ENCODE data around the gene UGT1A8.

The UGT1A8 gene

DNA sequence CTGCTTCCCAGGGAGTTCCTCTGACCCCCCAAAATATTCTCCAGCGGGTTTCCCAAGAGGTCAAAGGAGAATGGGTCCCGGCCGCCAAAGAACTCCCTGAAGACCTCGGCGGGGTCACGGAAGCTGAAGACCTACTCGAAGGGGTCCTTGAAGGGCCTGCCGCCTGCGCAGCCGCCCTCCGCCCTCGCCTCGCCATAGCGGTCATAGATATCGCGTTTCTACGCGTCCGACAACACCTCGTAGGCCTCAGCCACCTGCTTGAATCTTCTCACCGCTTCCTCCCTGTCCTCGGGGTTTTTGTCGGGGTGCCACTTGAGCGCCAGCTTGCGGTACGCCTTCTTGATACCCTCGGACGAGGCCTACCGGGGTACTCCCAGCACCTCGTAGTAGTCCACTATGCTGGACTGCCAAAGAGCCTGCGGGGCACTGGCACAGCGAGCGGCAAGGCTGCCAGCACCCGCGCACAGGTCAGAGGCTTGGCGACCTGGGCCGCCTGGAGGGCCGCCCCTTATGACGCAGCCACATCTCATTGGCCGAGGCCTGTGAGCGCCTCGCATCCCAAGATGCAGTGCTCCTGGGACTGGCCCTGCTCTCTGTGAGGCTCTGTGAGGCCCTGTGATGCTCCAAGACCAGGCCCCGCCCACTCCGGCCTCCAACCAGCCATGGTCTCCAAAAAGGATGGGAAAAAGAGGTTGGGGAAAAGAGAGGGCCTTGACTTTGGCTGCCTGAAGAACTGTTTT lies 137.6 kb downstream of the UGT1A8 start:
- Histone ChIP-seq H3K9me3 (ENCODE audit: low read depth, low read length) (no peaks in the 10 kb centered on the region), H3K27ac (no peak overlapping the region), H3K9ac (ENCODE audit: insufficient read length) (no peak overlapping the region), H3K4me3 (no peak overlapping the region), H3K36me3 (ENCODE audit: insufficient read depth, low read length) (no peaks in the 10 kb centered on the region)
- DNase-seq (ENCODE audit: low read depth, low spot score) = no peak
- no peak for TF ChIP-seq POLR2AphosphoS5 (IDR thresholded peaks at IDR 0.05; ENCODE audit: borderline replicate concordance, low read depth, low read length)
- TF ChIP-seq FOXP2 (optimal IDR thresholded peaks at IDR 0.05; ENCODE audit: control extremely low read depth, extremely low read length, insufficient read depth) = no peak
- TF ChIP-seq EZH2 (IDR thresholded peaks at IDR 0.05) = no peak

DNA sequence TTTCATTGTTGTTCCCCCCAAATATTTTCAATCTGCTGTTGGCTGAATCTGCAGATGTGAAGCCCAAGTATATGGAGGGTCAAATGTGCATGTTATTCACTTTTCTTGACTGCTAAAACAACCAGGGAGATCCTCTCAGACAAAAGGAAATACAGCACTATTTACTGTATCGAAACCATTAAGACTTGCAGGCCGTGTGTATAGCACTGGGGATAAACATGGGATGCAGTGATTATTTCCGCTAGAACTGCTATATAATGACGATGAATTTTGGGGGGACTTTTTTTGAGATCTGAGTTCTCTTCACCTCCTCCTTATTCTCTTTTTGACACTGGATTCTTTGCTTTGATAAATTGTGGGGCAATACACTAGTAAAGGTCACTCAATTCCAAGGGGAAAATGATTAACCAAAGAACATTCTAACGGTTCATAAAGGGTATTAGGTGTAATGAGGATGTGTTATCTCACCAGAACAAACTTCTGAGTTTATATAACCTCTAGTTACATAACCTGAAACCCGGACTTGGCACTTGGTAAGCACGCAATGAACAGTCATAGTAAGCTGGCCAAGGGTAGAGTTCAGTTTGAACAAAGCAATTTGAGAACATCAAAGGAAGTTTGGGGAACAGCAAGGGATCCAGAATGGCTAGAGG lies 139.1 kb downstream of the UGT1A8 start:
- no peak for TF ChIP-seq POLR2AphosphoS5 (IDR thresholded peaks at IDR 0.05; ENCODE audit: borderline replicate concordance, low read depth, low read length)
- TF ChIP-seq EZH2 (IDR thresholded peaks at IDR 0.05) = no peak
- TF ChIP-seq FOXP2 (optimal IDR thresholded peaks at IDR 0.05; ENCODE audit: control extremely low read depth, extremely low read length, insufficient read depth) = no peak
- no peak overlapping the region for H3K4me3 ChIP-seq
- H3K27ac ChIP-seq = no peak overlapping the region
- H3K9ac ChIP-seq (ENCODE audit: insufficient read length) = no peak overlapping the region
- H3K36me3 ChIP-seq (ENCODE audit: insufficient read depth, low read length) = no peaks in the 10 kb centered on the region
- no peak for DNase-seq (ENCODE audit: low read depth, low spot score)
- no peaks in the 10 kb centered on the region for H3K9me3 ChIP-seq (ENCODE audit: low read depth, low read length)

DNA sequence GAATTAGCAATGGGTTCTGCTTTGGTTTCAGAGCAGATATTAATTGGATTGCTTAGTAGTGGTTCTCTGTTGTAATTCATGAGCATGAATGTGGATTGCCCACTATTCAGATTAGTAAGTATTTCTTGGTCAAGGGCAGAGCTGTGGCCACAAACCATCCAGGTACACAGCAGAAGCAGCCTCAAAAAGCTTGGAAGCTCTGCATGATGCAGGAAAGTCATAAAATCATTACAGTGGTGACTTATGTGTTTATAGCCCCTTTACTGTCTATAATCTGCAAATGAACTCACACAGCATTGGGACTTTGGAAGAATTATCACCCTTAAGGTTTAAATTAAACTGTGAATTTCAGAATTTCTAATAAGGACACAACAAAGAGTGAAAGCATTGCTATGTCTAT lies 140.7 kb downstream of the UGT1A8 start:
- DNase-seq (ENCODE audit: low read depth, low spot score) = no peak
- Histone ChIP-seq H3K9ac (ENCODE audit: insufficient read length) (no peak overlapping the region), H3K36me3 (ENCODE audit: insufficient read depth, low read length) (no peaks in the 10 kb centered on the region), H3K9me3 (ENCODE audit: low read depth, low read length) (no peaks in the 10 kb centered on the region), H3K27ac (no peak overlapping the region), H3K4me3 (no peak overlapping the region)
- TF ChIP-seq EZH2 (IDR thresholded peaks at IDR 0.05) = no peak
- TF ChIP-seq POLR2AphosphoS5 (IDR thresholded peaks at IDR 0.05; ENCODE audit: borderline replicate concordance, low read depth, low read length) = no peak
- no peak for TF ChIP-seq FOXP2 (optimal IDR thresholded peaks at IDR 0.05; ENCODE audit: control extremely low read depth, extremely low read length, insufficient read depth)

DNA sequence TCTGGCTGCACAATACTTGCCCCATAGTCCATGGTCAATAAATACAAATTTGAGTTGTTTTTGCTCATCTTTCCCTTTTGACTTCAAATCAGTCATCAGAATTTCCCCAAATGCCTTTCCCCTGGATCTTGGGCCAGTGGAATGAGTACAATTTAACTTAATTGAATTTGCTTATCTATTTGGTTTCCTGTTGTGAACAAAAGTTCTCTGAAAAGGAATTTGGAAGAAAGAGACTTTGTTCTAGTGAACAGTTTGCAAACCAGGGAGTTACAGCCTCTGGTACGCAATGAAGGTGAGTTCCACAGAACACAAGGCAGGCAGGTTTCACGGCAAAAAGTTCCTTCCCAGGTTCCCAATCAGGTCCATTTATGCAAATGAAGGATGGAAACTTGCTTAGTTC lies 141.4 kb downstream of the UGT1A8 start:
- no peak for DNase-seq (ENCODE audit: low read depth, low spot score)
- no peak overlapping the region for H3K9ac ChIP-seq (ENCODE audit: insufficient read length)
- TF ChIP-seq EZH2 (IDR thresholded peaks at IDR 0.05) (no peak), POLR2AphosphoS5 (IDR thresholded peaks at IDR 0.05; ENCODE audit: borderline replicate concordance, low read depth, low read length) (no peak), FOXP2 (optimal IDR thresholded peaks at IDR 0.05; ENCODE audit: control extremely low read depth, extremely low read length, insufficient read depth) (no peak)
- H3K27ac ChIP-seq = no peak overlapping the region
- no peaks in the 10 kb centered on the region for H3K36me3 ChIP-seq (ENCODE audit: insufficient read depth, low read length)
- H3K9me3 ChIP-seq (ENCODE audit: low read depth, low read length) = no peaks in the 10 kb centered on the region
- H3K4me3 ChIP-seq = no peak overlapping the region

DNA sequence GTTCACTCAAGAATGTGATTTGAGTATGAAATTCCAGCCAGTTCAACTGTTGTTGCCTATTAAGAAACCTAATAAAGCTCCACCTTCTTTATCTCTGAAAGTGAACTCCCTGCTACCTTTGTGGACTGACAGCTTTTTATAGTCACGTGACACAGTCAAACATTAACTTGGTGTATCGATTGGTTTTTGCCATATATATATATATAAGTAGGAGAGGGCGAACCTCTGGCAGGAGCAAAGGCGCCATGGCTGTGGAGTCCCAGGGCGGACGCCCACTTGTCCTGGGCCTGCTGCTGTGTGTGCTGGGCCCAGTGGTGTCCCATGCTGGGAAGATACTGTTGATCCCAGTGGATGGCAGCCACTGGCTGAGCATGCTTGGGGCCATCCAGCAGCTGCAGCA lies 142.6 kb downstream of the UGT1A8 start, which contains the start of gene UGT1A1:
Gene UGT1A1, plus strand, starts transcription at position 228 of the 400 bp plus-strand sequence. Its CDS starts 18 bp downstream, at position 246.
- Histone ChIP-seq H3K27ac (no peak within 1 kb of the TSS), H3K9ac (ENCODE audit: insufficient read length) (no peak within 1 kb of the TSS), H3K4me3 (no peak within 1 kb of the TSS), H3K36me3 (ENCODE audit: insufficient read depth, low read length) (no peaks in the 10 kb centered on the region), H3K9me3 (ENCODE audit: low read depth, low read length) (no peaks in the 10 kb centered on the region)
- DNase-seq (ENCODE audit: low read depth, low spot score) = no peak
- no peak for TF ChIP-seq FOXP2 (optimal IDR thresholded peaks at IDR 0.05; ENCODE audit: control extremely low read depth, extremely low read length, insufficient read depth)
- TF ChIP-seq EZH2 (IDR thresholded peaks at IDR 0.05) = no peak
- no peak for TF ChIP-seq POLR2AphosphoS5 (IDR thresholded peaks at IDR 0.05; ENCODE audit: borderline replicate concordance, low read depth, low read length)

DNA sequence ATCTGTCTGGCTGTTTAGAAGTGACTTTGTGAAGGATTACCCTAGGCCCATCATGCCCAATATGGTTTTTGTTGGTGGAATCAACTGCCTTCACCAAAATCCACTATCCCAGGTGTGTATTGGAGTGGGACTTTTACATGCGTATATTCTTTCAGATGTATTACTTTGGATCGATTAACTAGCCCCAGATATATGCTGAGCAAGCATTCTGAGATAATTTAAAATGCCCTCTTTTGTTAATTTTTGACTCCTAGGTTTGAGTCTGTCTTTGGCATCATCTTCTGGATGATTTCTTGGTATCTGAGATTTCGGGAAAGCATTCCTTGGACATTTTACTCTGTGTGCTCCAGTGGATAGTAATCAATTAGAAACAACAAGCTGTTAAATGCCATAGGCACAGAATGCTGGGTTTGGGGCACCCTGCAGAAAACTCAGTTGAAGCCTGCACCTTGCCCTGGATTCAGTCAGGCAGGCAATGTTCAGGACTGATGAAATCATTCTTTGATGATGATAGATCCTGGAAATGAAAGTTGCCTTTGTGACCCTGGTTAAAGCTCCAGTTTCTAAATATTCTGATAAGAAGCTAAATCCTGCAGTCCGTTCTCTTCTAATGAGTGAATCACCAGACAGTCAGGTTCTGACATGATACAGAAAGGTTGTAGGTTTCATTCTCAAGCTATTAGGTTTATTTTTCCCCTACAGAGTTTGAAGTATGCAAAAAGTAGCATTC lies 143.8 kb downstream of the UGT1A8 start:
- no peaks in the 10 kb centered on the region for H3K36me3 ChIP-seq (ENCODE audit: insufficient read depth, low read length)

DNA sequence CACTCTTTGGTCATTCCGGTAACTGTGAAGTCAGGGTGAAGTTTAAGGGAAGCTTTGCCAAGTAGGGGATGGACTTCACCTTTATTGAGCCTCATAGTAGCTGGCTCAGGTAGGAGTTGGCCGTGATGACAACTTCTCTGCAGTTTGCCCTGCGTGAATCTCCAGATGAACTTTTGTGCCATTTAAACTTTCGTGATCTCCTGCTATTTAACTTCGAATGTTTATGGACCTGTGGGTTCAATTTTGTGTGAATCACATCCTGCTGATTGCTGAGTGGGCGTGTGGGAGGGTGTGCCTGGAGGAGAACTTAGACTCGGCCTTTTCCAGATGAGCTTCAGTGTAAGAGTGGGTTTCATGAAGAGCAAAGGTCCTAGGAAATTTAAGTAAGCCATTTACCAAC lies 146.8 kb downstream of the UGT1A8 start:
- DNase-seq (ENCODE audit: low read depth, low spot score) = no peak
- Histone ChIP-seq H3K9ac (ENCODE audit: insufficient read length) (no peak overlapping the region), H3K36me3 (ENCODE audit: insufficient read depth, low read length) (no peaks in the 10 kb centered on the region), H3K4me3 (no peak overlapping the region), H3K27ac (no peak overlapping the region), H3K9me3 (ENCODE audit: low read depth, low read length) (no peaks in the 10 kb centered on the region)
- no peak for TF ChIP-seq POLR2AphosphoS5 (IDR thresholded peaks at IDR 0.05; ENCODE audit: borderline replicate concordance, low read depth, low read length)
- TF ChIP-seq EZH2 (IDR thresholded peaks at IDR 0.05) = no peak
- TF ChIP-seq FOXP2 (optimal IDR thresholded peaks at IDR 0.05; ENCODE audit: control extremely low read depth, extremely low read length, insufficient read depth) = no peak

More for the DNA sequence above, 143.8 kb downstream of the UGT1A8 start:
- H3K4me3 ChIP-seq = no peak overlapping the region
- H3K27ac ChIP-seq = no peak overlapping the region
- H3K9ac ChIP-seq (ENCODE audit: insufficient read length) = no peak overlapping the region
- no peaks in the 10 kb centered on the region for H3K9me3 ChIP-seq (ENCODE audit: low read depth, low read length)
- no peak for DNase-seq (ENCODE audit: low read depth, low spot score)
- TF ChIP-seq FOXP2 (optimal IDR thresholded peaks at IDR 0.05; ENCODE audit: control extremely low read depth, extremely low read length, insufficient read depth) (no peak), POLR2AphosphoS5 (IDR thresholded peaks at IDR 0.05; ENCODE audit: borderline replicate concordance, low read depth, low read length) (no peak)

DNA sequence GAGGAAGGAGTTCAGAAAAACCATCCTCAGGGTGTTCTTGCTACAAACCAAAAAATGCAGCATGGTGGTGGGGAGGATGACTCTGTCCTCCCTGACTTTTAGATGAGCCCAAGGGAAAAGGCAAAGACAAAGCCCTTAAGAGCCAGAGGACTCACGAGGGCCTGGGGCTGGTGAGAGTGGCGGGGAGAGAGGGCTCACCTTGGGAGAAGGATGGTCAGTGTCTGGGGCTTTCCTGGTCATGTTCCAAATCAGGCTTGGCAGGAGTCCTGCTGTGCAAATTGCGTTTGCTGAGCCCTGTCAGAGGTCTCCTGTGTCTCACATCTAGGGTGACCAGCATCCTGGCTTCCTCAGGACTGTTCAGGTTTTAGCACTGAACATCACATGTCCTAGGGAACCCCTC lies 147.3 kb downstream of the UGT1A8 start:
- Histone ChIP-seq H3K9ac (ENCODE audit: insufficient read length) (no peak overlapping the region), H3K4me3 (no peak overlapping the region), H3K9me3 (ENCODE audit: low read depth, low read length) (no peaks in the 10 kb centered on the region), H3K27ac (no peak overlapping the region), H3K36me3 (ENCODE audit: insufficient read depth, low read length) (no peaks in the 10 kb centered on the region)
- DNase-seq (ENCODE audit: low read depth, low spot score) = no peak
- TF ChIP-seq POLR2AphosphoS5 (IDR thresholded peaks at IDR 0.05; ENCODE audit: borderline replicate concordance, low read depth, low read length) = no peak
- no peak for TF ChIP-seq FOXP2 (optimal IDR thresholded peaks at IDR 0.05; ENCODE audit: control extremely low read depth, extremely low read length, insufficient read depth)
- TF ChIP-seq EZH2 (IDR thresholded peaks at IDR 0.05) = no peak

Data from SK-N-MC (cell line).